T-helper 1 cell treated with Interleukin-12 subunit alpha and Interleukin-12 subunit beta and Interleukin-4 antibody, amounts not matched to agents 30 μg/mL and 1 μg/mL, for 36 hours (primary cell): ENCODE measurements around the gene CLIP2.
"Not testable (repeated sequence)": the region's sequence is repeated elsewhere in the genome, so short reads cannot be mapped to it uniquely, and the experiment has no call there.

Experiments used
- H3K27ac Mint-ChIP-seq: one replicate; pipeline ENCODE4 v1.8.0; 2021; ENCODE audit warnings: mild to moderate bottlenecking, mixed read lengths
- H3K27me3 Mint-ChIP-seq: one replicate; pipeline ENCODE4 v1.8.0; 2021; ENCODE audit warnings: low read depth, mixed read lengths
- H3K36me3 Mint-ChIP-seq: one replicate; pipeline ENCODE4 v1.8.0; 2021; ENCODE audit warnings: low read depth, mixed read lengths
- H3K4me1 Mint-ChIP-seq: one replicate; pipeline ENCODE4 v1.8.0; 2021; ENCODE audit warnings: low read depth, mixed read lengths
- H3K4me3 Mint-ChIP-seq: one replicate; pipeline ENCODE4 v1.8.0; 2021; ENCODE audit warnings: mild to moderate bottlenecking, moderate library complexity, mixed read lengths
- H3K9me3 Mint-ChIP-seq: one replicate; pipeline ENCODE4 v1.8.0; 2021; ENCODE audit warnings: mixed read lengths

Gene CLIP2

DNA sequence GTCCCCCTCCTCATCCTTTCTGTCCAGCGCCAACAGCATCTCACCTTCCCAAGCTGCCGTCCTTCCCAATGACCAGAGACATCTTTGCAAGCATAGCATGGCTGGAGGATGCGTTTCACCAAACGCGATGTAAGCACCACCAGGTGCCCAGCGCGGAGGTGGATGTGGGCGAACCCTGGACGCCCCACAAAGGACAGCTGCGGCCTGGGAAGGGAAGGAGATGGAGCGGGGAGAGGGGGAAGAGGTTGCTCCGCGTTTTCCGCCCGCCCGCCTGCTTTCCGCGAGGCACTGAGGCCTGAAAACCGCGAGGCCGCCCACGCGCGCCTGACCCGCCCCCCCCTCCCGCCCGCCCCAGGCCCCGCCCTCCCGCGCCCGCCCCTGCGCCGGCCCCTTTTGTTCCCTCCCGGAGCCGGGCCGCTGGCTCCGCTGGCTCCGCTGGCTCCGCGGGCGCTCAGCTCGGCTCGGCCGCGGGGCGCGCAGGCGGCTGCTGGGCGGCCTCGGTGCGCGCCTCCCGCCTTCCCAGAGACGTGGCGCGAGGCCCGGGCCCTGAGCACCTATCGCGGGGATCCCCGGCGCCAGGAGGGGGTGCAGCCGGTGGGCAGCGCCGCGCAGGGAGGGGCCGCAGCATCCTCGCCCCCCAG, at the start of gene CLIP2:
CLIP2 (plus strand) TSS at position 390 of the 641 bp plus-strand sequence. CDS start 28,140 bp downstream, outside the sequence.
- Mint-ChIP-seq H3K27me3 (peaks cover 48% of the 10 kb centered on the region), H3K27ac (peak within 1 kb of the TSS; percentile 85), H3K4me3 (peak within 1 kb of the TSS; percentile 87), H3K4me1 (peaks cover 7% of the 10 kb centered on the region), H3K9me3 (no peaks in the 10 kb centered on the region), H3K36me3 (no peaks in the 10 kb centered on the region)

DNA sequence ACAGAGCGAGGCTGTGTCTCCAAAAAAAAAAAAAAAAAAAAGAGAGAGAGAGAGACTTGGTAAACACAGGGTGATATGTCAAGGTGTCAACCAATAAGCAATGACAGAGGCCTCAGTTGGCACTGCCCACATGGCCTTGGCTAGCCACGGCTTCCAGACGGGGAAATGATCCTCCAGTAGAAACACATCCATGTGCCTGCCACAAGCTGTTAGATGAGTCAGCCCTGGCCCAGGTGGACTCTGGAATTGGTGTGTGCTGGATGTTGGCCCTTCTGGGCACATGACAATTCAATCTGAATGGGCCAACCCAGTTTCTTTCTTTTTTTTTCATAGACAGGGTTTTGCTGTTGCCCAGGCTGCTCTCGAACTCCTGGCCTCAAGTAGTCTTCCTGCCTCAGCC, 48.7 kb upstream of the CLIP2 start:
- Mint-ChIP-seq H3K4me1 (peaks cover 25% of the 10 kb centered on the region), H3K27me3 (no peaks in the 10 kb centered on the region), H3K27ac (no peak overlapping the region), H3K4me3 (no peak overlapping the region), H3K36me3 (peaks cover 25% of the 10 kb centered on the region), H3K9me3 (no peaks in the 10 kb centered on the region)

DNA sequence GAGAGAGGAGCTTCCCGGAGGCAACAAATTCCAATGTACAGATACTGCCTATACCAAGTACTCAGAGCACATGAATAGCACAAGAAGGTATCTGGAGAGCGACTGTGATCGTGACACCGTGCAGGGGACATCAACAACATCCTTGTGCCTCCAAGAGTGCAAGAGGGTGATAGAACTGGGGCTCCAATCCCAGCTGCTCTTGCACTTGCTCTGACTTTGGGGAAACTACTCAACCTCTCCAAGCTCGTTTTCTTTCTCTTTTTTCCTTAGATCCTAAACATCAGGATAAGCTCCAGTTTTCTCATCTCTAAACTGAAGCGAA, 47.1 kb upstream of the CLIP2 start:
- Mint-ChIP-seq H3K4me1 (peaks cover 17% of the 10 kb centered on the region), H3K27ac (no peak overlapping the region)

DNA sequence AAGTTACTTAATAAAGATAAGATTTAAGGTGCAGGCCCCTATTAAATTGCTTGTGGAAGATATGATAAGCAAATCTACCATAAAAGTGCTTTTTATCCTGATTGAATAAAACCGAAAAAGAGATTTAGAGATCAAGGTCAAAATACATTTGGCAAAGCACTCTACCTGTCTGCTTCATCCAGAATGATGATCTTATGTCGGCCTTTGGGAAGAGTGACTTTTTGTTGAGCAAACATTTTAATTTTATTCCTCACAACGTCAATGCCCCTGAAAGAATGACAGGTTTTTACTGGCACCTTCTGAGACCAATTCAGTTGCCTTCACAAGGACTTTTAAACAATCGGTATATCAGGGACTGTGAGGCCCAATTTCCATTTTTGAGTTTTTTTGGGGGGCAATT, 42.7 kb upstream of the CLIP2 start:
- no peaks in the 10 kb centered on the region for H3K27me3 Mint-ChIP-seq
- H3K9me3 Mint-ChIP-seq: no peaks in the 10 kb centered on the region
- H3K4me1 Mint-ChIP-seq: peaks cover 8% of the 10 kb centered on the region
- no peak overlapping the region for H3K4me3 Mint-ChIP-seq
- H3K36me3 Mint-ChIP-seq: peaks cover 27% of the 10 kb centered on the region
- no peak overlapping the region for H3K27ac Mint-ChIP-seq

More for the DNA sequence above, 47.1 kb upstream of the CLIP2 start:
- Mint-ChIP-seq H3K9me3 (no peaks in the 10 kb centered on the region), H3K4me3 (no peak overlapping the region), H3K27me3 (no peaks in the 10 kb centered on the region), H3K36me3 (peaks cover 24% of the 10 kb centered on the region)

DNA sequence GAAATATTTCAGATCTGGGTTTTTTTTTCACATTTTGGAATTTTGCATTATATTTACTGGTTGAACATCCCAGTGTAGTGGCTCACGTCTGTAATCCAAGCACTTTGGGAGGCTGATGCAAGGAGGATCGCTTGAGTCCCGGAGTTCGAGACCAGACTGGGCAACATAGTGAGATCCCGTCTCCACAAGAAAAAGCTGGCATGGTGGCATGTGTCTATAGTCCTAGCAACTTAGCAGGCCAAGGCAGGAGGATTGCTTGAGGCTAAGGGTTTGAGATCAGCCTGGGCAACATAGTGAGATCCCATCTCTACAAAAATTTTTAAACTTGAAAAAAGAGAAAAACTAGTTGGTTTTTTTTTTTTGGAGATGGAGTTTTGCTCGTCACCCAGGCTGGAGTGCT, 41.1 kb upstream of the CLIP2 start:
- Mint-ChIP-seq H3K9me3 (no peaks in the 10 kb centered on the region), H3K27me3 (no peaks in the 10 kb centered on the region), H3K4me3 (no peak overlapping the region), H3K27ac (no peak overlapping the region), H3K36me3 (peaks cover 25% of the 10 kb centered on the region), H3K4me1 (peaks cover 9% of the 10 kb centered on the region)

DNA sequence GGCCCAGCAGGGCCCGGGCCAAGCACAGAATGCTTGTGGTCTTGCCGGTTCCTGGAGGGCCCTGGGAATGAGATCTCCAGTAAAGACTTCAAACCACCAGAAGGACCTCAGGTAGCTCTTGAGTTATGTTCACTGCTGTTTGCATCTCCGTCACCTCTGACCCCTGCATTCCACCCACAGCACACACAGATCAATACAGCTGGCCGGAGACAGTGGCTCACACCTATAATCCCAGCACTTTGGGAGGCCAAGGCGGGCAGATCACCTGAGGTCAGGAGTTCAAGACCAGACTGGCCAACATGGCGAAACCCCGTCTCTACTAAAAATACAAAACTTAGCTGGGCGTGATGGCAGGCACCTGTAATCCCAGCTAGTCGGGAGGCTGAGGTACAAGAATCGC, 40.1 kb upstream of the CLIP2 start:
- not testable (repeated sequence) for H3K9me3 Mint-ChIP-seq, H3K27ac Mint-ChIP-seq, H3K4me3 Mint-ChIP-seq, H3K27me3 Mint-ChIP-seq
- Mint-ChIP-seq H3K4me1 (peaks cover 11% of the 10 kb centered on the region), H3K36me3 (peaks cover 25% of the 10 kb centered on the region)

DNA sequence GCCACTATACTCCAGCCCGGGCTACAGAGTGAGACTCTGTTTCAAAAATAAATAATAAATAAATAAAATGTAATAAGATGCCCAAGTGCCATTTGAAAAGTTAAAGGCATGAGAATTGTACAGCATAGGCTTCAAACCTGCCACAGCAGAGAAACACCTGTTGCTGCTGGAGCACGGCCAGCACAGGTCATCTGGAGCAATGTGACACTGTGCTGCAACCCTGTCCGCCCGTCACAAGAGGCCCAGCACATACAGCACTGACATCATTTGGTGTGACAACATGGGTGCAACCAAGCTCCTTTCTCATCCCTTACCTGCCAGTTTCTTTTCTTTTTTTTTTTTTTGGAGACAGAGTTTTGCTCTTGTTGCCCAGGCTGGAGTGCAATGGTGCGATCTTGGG, 36.3 kb upstream of the CLIP2 start:
- H3K36me3 Mint-ChIP-seq: peaks cover 27% of the 10 kb centered on the region
- peak overlapping the region; percentile 91 for H3K27ac Mint-ChIP-seq
- no peaks in the 10 kb centered on the region for H3K27me3 Mint-ChIP-seq
- no peaks in the 10 kb centered on the region for H3K9me3 Mint-ChIP-seq
- H3K4me3 Mint-ChIP-seq: peak overlapping the region; percentile 96
- peaks cover 26% of the 10 kb centered on the region for H3K4me1 Mint-ChIP-seq

DNA sequence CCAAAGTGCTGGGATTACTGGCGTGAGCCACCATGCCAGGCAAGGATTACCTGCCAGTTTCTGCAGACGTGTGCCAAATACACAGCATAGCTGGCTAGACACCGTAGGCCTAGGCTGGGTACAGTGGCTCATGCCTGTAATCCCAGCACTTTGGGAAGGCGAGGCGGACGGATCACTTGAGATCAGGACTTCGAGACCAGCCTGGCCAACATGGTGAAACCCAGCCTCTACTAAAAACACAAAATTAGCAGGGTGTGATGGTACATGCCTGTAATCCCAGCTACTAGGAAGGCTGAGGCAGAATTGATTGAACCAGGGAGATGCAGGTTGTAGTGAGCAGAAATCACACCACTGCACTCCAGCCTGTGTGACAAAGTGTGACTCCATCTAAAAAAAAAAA, 35.9 kb upstream of the CLIP2 start:
- Mint-ChIP-seq H3K9me3 (no peaks in the 10 kb centered on the region), H3K27me3 (no peaks in the 10 kb centered on the region), H3K27ac (peak overlapping the region; percentile 91), H3K4me1 (peaks cover 26% of the 10 kb centered on the region), H3K36me3 (peaks cover 25% of the 10 kb centered on the region), H3K4me3 (peak overlapping the region; percentile 96)

DNA sequence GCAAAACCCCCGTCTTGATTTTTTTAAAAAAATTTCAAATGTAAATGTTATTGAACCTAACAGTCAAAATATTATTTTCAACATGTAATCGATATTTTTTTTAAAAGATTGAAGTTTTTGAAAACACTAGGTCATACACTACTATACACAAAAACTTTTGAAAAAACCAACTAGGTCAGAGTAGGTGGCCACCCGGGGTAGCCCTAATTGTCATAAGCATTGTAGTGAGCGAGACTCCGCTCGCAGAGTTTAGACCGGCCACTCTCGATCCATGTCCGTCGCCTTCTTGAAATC, 35.4 kb upstream of the CLIP2 start:
- peaks cover 25% of the 10 kb centered on the region for H3K36me3 Mint-ChIP-seq
- peaks cover 26% of the 10 kb centered on the region for H3K4me1 Mint-ChIP-seq
- H3K4me3 Mint-ChIP-seq: peak overlapping the region; percentile 96
- no peaks in the 10 kb centered on the region for H3K9me3 Mint-ChIP-seq
- peak overlapping the region; percentile 91 for H3K27ac Mint-ChIP-seq
- no peaks in the 10 kb centered on the region for H3K27me3 Mint-ChIP-seq

DNA sequence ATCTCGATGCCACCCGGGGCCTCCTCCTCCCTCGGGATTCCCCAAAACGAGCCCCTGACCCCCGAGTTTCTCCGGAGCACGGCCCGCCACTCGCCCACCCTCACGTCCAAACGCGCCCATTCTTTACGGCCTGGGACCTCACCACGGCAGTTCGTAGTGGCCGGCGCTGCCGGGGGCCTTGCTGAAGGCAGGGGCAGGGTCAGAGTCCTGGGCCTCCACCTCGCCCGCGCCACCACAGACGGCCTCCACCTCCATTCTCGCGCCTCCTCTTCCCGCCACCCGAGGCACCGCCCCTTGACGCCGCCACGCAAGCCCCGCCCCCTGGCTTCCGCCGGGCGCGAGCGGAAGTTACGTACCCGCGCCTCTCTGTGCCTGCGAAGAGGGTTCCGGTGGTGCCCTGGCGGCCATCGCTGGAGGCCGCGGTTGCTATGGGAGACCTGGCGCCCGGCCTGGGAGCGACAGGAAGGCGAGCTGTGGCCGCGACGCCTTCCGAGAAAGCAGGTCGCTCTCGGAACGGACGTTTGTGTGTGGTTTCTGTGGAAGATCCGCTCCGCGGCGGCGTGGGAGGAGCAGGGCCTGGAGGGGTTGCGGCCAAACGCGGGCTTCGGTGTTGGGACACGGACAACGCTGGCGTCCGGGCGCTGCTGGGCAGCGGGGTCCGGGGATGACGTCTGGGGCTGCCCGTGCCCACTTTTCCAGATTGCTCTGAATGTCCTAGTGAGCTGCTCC, 34.9 kb upstream of the CLIP2 start, which contains the start of gene RFC2:
RFC2 (minus strand) TSS at position 271 of the 729 bp plus-strand sequence; CDS start at position 255, 16 bp downstream.
- peaks cover 21% of the 10 kb centered on the region for H3K36me3 Mint-ChIP-seq
- no peaks in the 10 kb centered on the region for H3K9me3 Mint-ChIP-seq
- peak within 1 kb of the TSS; percentile 96 for H3K4me3 Mint-ChIP-seq

DNA sequence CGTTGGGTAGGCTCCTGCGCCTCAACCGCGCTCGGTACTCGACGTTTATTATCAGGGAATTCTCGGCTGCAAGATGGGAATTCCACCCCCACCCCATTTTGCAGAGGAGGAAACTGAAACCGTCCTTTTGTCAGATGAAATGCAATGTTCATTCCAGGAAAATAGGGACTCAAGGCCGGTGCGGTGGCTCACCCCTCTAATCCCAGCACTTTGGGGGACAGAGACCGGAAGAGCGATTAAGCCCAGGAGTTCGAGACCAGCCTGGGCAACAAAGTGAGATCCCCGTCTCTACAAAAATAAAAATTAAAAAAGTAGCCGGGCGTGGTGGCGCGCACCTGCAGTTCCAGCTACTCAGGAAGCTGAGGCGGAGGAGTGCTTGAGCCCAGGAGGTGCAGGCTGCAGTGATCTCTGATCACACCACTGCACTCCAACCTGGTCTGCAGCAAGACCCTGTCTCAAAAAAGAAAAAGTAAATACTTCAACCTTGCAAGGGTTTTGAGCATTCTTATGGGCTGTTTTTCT, 34.3 kb upstream of the CLIP2 start:
- Mint-ChIP-seq H3K27me3 (no peaks in the 10 kb centered on the region), H3K27ac (peak overlapping the region; percentile 91), H3K36me3 (peaks cover 17% of the 10 kb centered on the region), H3K9me3 (no peaks in the 10 kb centered on the region), H3K4me1 (peaks cover 26% of the 10 kb centered on the region), H3K4me3 (peak overlapping the region; percentile 96)

More for the DNA sequence above, 34.9 kb upstream of the CLIP2 start, which contains the start of gene RFC2:
- Mint-ChIP-seq H3K27me3 (no peaks in the 10 kb centered on the region), H3K4me1 (peaks cover 26% of the 10 kb centered on the region), H3K27ac (peak within 1 kb of the TSS; percentile 91)

DNA sequence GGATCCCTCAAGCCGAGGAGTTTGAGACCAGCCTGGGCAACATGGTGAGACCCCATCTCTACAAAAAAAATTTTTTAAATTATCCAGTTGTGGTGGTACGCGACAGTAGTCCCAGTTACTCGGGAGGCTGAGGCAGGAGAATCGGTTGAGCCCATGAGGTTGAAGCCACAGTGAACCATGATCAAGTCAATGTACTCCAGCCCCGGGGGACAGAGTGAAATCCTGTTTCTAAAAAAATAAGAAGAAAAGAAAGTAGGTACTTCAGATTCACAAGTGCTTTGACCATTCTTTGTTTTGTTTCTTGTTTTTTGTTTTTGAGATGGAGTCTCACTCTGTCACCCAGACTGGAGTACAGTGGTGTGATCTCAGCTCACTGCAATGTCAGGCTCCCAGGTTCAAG, 33.7 kb upstream of the CLIP2 start:
- H3K27ac Mint-ChIP-seq, H3K9me3 Mint-ChIP-seq, H3K27me3 Mint-ChIP-seq: not testable (repeated sequence)
- Mint-ChIP-seq H3K4me3 (peak overlapping the region; percentile 96), H3K36me3 (peaks cover 13% of the 10 kb centered on the region), H3K4me1 (peaks cover 24% of the 10 kb centered on the region)

DNA sequence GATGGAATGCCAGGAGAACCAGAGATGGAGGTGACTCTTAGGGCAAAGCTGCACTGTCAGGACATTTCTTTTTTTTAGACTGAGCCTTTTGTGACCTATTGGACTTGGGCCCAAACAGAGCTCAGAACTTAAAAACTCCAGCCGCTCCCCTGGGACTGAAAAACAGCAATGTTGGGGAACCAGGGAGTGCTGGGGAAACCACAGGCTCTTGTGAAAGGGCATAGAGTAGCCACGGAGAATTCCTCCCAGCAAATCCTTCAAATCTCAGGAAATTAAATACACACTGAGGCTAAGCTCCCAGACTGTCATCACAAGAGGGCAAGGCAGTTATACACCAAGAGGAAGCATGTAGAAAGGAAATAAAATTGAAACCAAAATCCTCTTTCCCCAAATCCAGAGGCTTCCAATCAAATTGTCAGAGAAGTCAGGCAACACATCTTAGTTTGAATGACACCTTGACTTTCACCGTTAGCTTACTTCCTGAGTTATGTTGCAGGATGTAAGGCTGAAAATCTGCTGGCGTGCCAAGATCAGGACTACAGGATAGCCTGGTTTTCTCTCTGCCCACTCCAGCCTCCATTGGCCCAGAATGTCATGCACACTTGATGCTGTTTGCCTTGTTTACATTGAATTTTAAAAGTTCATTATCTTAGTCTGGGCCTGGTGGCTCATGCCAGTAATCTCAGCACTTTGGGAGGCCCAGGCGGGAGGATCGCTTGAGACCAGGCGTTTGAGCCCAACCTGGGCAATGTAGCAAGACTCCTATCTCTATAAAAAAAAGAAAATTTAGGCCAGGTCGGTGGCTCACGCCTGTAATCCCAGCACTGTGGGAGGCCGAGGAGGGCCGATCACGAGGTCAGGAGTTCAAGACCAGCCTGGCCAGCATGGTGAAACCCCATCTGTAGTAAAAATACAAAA, 32.5 kb upstream of the CLIP2 start:
- peaks cover 22% of the 10 kb centered on the region for H3K4me1 Mint-ChIP-seq
- H3K4me3 Mint-ChIP-seq: peak overlapping the region; percentile 96
- no peaks in the 10 kb centered on the region for H3K9me3 Mint-ChIP-seq
- H3K27me3 Mint-ChIP-seq: no peaks in the 10 kb centered on the region
- H3K36me3 Mint-ChIP-seq: peaks cover 11% of the 10 kb centered on the region
- peak overlapping the region; percentile 65 for H3K27ac Mint-ChIP-seq

DNA sequence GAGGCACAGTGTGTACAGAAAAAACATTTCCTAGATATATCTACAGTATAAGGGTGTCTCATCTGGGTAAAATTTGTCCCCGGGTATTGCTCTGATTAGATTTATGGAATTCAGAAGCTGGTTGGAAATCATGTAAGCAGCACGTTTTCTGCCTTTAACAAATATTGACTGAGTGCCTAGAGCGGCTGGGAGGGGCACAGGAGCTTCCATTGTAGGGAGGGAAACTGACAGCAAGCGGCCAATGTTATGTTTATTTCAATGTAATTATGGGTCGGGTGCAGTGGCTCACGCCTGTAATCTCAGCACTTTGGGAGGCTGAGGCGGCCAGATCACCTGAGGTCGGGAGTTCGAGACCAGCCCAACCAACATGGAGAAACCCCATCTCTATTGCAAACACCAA, 30.6 kb upstream of the CLIP2 start:
- Mint-ChIP-seq H3K4me1 (peaks cover 15% of the 10 kb centered on the region), H3K4me3 (no peak overlapping the region), H3K36me3 (peaks cover 7% of the 10 kb centered on the region), H3K27me3 (no peaks in the 10 kb centered on the region), H3K27ac (no peak overlapping the region), H3K9me3 (no peaks in the 10 kb centered on the region)
